ENCODE measurements around the gene RBMS1.

- TF ChIP-seq CTCF (IDR thresholded peaks at IDR 0.05; ENCODE audit: low read depth, low read length, poor library complexity, severe bottlenecking): no peak
- no peak for TF ChIP-seq EZH2phosphoT487 (IDR thresholded peaks at IDR 0.05; ENCODE audit: borderline replicate concordance, low read length)
These were observed 184.0 kb downstream of the RBMS1 start for GRCh38 chr2:160309585-160309984.

Data from DOHH2 (cell line).